GM10266 (cell line): Measurements from ENCODE around the gene HDAC4.

Experiments
- DNase-seq: peaks from one replicate; pipeline ENCODE4 v3.0.0; 2012; ENCODE audit errors: extremely low spot score
- TF ChIP-seq, protein P1 (sequence below): IDR thresholded peaks from 2 replicates; pipeline ENCODE4 v1.5.1; 2012; ENCODE audit warnings: mild to moderate bottlenecking, low read depth; ENCODE audit not compliant: control insufficient read depth, insufficient read depth; ENCODE audit errors: missing control alignments

Gene HDAC4

GRCh38 chr2:239194731-239195317 is 206.0 kb downstream of the HDAC4 start:
- TF ChIP-seq, protein P1, sequence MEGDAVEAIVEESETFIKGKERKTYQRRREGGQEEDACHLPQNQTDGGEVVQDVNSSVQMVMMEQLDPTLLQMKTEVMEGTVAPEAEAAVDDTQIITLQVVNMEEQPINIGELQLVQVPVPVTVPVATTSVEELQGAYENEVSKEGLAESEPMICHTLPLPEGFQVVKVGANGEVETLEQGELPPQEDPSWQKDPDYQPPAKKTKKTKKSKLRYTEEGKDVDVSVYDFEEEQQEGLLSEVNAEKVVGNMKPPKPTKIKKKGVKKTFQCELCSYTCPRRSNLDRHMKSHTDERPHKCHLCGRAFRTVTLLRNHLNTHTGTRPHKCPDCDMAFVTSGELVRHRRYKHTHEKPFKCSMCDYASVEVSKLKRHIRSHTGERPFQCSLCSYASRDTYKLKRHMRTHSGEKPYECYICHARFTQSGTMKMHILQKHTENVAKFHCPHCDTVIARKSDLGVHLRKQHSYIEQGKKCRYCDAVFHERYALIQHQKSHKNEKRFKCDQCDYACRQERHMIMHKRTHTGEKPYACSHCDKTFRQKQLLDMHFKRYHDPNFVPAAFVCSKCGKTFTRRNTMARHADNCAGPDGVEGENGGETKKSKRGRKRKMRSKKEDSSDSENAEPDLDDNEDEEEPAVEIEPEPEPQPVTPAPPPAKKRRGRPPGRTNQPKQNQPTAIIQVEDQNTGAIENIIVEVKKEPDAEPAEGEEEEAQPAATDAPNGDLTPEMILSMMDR, result no peak
- DNase-seq, result no peak

DNA sequence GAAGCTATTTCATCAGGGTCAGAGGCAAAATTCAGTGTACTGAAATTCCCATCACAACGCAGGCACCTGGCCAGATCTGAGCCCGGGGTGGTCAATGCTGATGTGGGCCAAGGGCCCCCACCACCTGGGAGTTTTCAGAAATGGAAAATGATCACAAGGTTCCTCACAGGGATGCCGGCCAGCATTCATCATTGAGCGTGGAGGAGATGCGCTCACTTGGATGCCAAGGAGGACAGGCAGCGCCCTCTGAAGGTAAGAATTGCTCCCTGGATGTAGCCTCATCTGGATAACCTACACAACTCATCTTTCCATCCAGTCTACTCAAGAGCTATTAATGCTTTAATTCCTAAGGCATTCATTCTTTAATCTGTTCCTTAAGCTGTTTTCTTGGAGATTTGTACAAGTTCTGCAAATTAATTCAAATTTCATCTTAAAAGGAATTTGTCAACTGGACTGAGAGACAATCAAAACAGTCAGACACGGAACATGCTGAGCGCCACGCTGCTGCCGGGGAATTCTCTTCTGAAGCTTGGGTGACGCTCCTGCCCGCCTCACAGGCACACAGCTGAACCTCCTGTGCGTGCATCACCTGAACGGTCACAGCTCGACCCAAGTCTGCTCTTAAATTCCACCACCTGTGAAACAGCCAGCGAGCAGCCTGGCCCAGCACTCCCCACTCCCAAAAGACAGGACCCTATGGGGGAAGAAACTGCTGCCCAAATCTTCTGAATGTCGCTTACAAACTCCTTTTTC is 206.7 kb downstream of the HDAC4 start:
- TF ChIP-seq, protein P1, result no peak
- no peak for DNase-seq

- no peak for DNase-seq
- TF ChIP-seq, protein P1, result no peak
These were observed 207.4 kb downstream of the HDAC4 start for GRCh38 chr2:239193401-239193811.

DNA sequence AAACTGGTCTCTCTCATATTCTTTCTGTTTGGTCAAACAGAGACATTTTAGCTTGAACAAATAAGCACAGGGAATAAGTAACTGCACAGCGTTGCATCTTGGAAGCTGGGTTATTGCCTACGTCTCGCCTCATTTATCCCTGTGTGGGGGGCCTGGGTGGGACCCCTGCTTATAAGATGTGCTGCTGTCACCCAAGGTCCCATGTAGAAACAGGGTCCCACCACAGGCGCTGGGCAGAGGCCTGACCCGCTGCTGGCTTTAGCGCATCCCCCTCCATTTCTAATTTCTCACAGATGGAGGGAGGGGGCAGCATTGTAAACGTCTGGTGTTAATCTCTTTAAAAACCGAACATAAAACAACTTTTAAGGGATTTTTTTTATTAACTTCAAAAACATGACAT is 207.8 kb downstream of the HDAC4 start:
- TF ChIP-seq, protein P1, result no peak
- DNase-seq, result no peak

GRCh38 chr2:239192456-239192855 is 208.4 kb downstream of the HDAC4 start:
- DNase-seq, result no peak
- TF ChIP-seq, protein P1, result no peak

DNA sequence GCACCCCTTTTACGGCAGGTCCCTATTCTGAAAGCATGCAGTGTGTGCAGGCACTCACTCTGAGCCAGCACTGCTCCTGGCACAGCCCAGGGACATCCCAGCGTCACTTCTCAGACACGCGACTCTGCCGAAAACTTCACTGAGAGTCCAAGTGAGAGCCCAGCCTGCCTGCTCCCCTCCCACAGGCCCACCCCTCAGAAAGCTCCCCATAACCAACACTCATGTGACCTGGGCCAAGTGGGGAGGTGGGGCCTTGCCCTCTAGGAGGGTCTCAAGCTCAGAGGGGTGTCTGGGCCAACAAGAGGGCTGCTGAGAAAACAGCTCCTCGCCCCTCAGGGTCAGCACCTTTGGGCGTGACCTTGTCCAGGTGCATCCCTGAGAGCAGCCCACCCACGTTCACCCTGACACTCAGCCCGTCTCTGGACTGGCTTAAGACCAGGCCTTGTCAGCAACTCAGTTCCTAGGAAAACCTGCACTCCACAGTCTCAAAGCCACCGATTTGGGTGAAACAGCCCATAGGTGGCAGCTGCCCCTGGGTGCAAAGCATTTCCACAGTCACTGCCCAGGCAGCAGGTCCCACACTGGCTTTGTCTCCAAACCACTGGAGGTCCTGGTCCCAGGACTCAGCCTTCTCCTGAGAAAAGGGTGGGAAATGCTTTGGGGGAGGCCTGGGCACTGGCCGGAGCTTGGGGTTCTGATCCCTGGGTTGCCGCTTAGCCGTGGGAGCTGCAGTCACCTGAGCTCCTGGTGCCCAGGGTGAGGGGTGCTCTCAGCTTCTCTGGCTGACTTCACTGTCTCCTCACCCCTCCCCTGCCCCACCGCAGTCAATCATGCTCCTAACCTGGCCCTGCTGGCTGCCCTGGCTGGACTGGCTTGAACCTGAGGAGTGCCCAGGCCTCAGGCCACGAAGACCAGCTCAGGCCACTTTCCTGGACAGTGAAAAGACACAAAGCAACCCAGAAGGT is 209.6 kb downstream of the HDAC4 start:
- DNase-seq, result no peak
- TF ChIP-seq, protein P1, result no peak
